CD8-positive, alpha-beta memory T cell (primary cell): ENCODE results near the gene RPA1. TPM values are rescaled to one million over a fixed set of nuclear protein-coding genes. Genes with fewer than 3 reads are reported as not detected.
A peak's percentile ranks its signal among the peaks of the same experiment; 100 is the strongest.

Experiments
- CTCF ChIA-PET: fragments of 350-600 bp; sonication (Branson Sonifier 250); formaldehyde crosslinking; loops from one replicate; lab custom pipeline; 2021; ENCODE audit warnings: antibody characterized with exemption; lab: Charles Lee
- POLR2A ChIA-PET: fragments of 350-600 bp; sonication (Branson Sonifier 250); formaldehyde crosslinking; loops from one replicate; lab custom pipeline; 2021; ENCODE audit warnings: antibody characterized with exemption; lab: Charles Lee
- DNase-seq, 5 donors: peaks; one replicate each; pipeline versions ENCODE4 v3.0.0 to v3.0.0-alpha.2; 2020 to 2022; ENCODE audit warnings: mixed read lengths in 1 of 5
- H3K27ac ChIP-seq: one replicate; pipeline ENCODE4 v1.7.0; 2013; ENCODE audit warnings: low read depth, mild to moderate bottlenecking, low read length, moderate library complexity
- H3K27me3 ChIP-seq: 2 replicates; pipeline ENCODE4 v1.7.0; 2013; ENCODE audit warnings: low read length, mild to moderate bottlenecking; ENCODE audit not compliant: insufficient read depth, poor library complexity, severe bottlenecking
- H3K36me3 ChIP-seq: 2 replicates; pipeline ENCODE4 v1.7.0; 2013; ENCODE audit warnings: mild to moderate bottlenecking, low read length, moderate library complexity; ENCODE audit not compliant: insufficient read depth
- H3K4me1 ChIP-seq: 2 replicates; pipeline ENCODE4 v1.7.0; 2013; ENCODE audit warnings: mild to moderate bottlenecking, low read length, moderate library complexity; ENCODE audit not compliant: insufficient read depth
- H3K4me3 ChIP-seq: 2 replicates; pipeline ENCODE4 v1.7.0; 2013; ENCODE audit warnings: mild to moderate bottlenecking, low read length
- H3K9me3 ChIP-seq: 2 replicates; pipeline ENCODE4 v1.7.0; 2013; ENCODE audit warnings: mild to moderate bottlenecking, low read length
- H3K27ac Mint-ChIP-seq, 8 donors: one replicate each; pipeline ENCODE4 v1.8.0; 2020 to 2021; ENCODE audit warnings: mixed read lengths in 8 of 8, mild to moderate bottlenecking in 6 of 8, inconsistent platforms in 3 of 8, moderate library complexity in 3 of 8
- H3K27me3 Mint-ChIP-seq, 2 donors: one replicate each; pipeline ENCODE4 v1.8.0; 2020 to 2021; ENCODE audit warnings: mixed read lengths in 2 of 2, mild to moderate bottlenecking in 1 of 2, moderate library complexity in 1 of 2
- H3K36me3 Mint-ChIP-seq, 3 donors: one replicate each; pipeline ENCODE4 v1.8.0; 2020 to 2021; ENCODE audit warnings: mixed read lengths in 3 of 3, inconsistent platforms in 1 of 3, mild to moderate bottlenecking in 1 of 3
- H3K4me1 Mint-ChIP-seq, 3 donors: one replicate each; pipeline ENCODE4 v1.8.0; 2020 to 2021; ENCODE audit warnings: mixed read lengths in 3 of 3, inconsistent platforms in 1 of 3, mild to moderate bottlenecking in 1 of 3
- H3K4me3 Mint-ChIP-seq, 7 donors: one replicate each; pipeline ENCODE4 v1.8.0; 2020 to 2021; ENCODE audit warnings: mixed read lengths in 7 of 7, mild to moderate bottlenecking in 6 of 7, moderate library complexity in 4 of 7, inconsistent platforms in 2 of 7
- H3K9me3 Mint-ChIP-seq, 5 donors: one replicate each; pipeline ENCODE4 v1.8.0; 2020 to 2022; ENCODE audit warnings: mixed read lengths in 5 of 5, mild to moderate bottlenecking in 3 of 5, moderate library complexity in 2 of 5, inconsistent platforms in 1 of 5
- polyA plus RNA-seq: library from polyadenylated mRNA; unstranded; fragments of 300-500 nt; fragmentation: Illumina TruSeq; gene quantifications from one replicate; pipeline ENCODE4 v1.2.3, GENCODE V29; 2021
- total RNA-seq, 2 experiments: library from RNA; stranded (reverse); gene quantifications; one replicate each; pipeline ENCODE4 v1.2.3, GENCODE V29; 2021

The RPA1 gene
- total and polyA plus RNA-seq, 3 experiments from 2014 or later: 92.3 to 192 (median 168) TPM

- CTCF ChIA-PET: no interaction called here
- H3K9me3 Mint-ChIP-seq: no peaks in the 10 kb centered on the region
- H3K4me3 Mint-ChIP-seq: no peak overlapping the region
- H3K27ac Mint-ChIP-seq: no peak overlapping the region
- DNase-seq: no peak
- Histone ChIP-seq H3K36me3 (no peaks in the 10 kb centered on the region), H3K27ac (no peak overlapping the region), H3K9me3 (no peaks in the 10 kb centered on the region), H3K27me3 (no peaks in the 10 kb centered on the region), H3K4me3 (no peak overlapping the region), H3K4me1 (no peaks in the 10 kb centered on the region)
- no peaks in the 10 kb centered on the region for H3K4me1 Mint-ChIP-seq
- POLR2A ChIA-PET: no interaction called here
- no peaks in the 10 kb centered on the region for H3K36me3 Mint-ChIP-seq
- peaks cover 0 to 1% of the 10 kb centered on the region in 2 donors for H3K27me3 Mint-ChIP-seq
These were observed 111.0 kb downstream of the RPA1 start for GRCh38 chr17:1940810-1941185.

DNA sequence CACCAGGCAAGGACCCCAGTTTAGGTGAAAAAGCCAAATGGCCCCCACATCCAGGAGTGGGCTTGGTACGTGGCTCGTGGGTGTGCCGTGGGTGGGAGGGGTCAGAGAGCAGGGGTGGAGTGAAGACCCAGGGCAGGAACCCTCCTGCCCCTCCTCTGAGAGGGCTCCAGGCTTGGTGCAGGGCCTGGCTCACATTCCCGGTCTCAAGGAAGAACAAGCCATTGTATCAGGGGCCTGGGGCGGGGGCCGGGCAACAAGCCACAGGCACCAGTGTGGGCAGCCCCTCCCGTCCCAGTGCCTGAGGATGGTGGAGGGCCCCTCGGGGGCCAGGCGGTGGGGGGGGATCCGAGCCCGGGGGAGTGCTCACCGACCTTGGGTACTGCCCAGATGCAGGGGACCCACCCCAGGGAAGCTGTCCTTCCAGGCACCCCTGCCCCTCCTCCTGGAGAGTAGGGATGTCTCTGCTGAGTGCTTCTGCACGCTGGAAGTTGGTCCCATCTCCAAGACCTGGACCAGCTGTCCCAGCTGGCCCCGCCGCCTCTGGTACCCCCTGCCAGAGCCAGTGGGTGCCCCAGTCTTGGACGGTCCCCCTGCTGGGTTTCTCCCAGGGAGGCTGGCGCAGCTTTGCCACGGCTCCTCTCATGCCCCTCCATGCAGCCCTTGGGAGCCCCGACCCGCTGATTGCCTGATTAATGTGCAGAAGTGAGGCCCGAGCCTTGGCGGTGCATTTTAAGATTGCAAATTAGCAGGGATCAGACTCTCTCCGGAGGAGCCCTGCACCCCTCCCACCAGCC, 111.7 kb downstream of the RPA1 start:
- POLR2A ChIA-PET: no interaction called here
- Histone ChIP-seq H3K27ac (no peak overlapping the region), H3K36me3 (no peaks in the 10 kb centered on the region), H3K4me1 (no peaks in the 10 kb centered on the region), H3K4me3 (no peak overlapping the region), H3K9me3 (no peaks in the 10 kb centered on the region), H3K27me3 (no peaks in the 10 kb centered on the region)
- H3K4me1 Mint-ChIP-seq: no peaks in the 10 kb centered on the region
- no peaks in the 10 kb centered on the region for H3K9me3 Mint-ChIP-seq
- no peaks in the 10 kb centered on the region for H3K36me3 Mint-ChIP-seq
- no peak overlapping the region for H3K4me3 Mint-ChIP-seq
- CTCF ChIA-PET: no interaction called here
- no peak overlapping the region for H3K27ac Mint-ChIP-seq
- peaks cover 0 to 1% of the 10 kb centered on the region in 2 donors for H3K27me3 Mint-ChIP-seq
- no peak for DNase-seq

DNA sequence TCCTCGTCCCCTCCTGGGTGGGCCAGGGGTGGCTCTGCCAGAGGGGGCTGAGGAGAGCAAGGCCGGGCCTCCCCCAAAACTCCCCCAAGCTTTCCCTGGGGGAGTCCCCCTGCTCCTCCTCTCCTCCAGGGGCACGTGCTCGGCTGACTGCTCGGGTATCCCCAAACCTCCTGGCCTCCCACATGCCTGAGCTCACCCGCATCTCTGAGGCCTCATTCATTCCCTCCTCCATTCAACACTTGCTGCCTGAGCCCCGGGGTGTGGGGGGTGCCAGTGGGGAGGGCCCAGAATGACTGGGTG, 112.2 kb downstream of the RPA1 start:
- H3K4me3 Mint-ChIP-seq: no peak overlapping the region
- peaks cover 0 to 1% of the 10 kb centered on the region in 2 donors for H3K27me3 Mint-ChIP-seq
- no peak overlapping the region for H3K27ac ChIP-seq
- no peaks in the 10 kb centered on the region for H3K36me3 Mint-ChIP-seq
- no peaks in the 10 kb centered on the region for H3K27me3 ChIP-seq
- ChIA-PET CTCF (no interaction called here), POLR2A (interaction anchor here (0.6 kb wide), 1 partner anchor 103 kb away, joined by 3 read pairs; no protein-coding TSS in a partner anchor)
- H3K4me1 Mint-ChIP-seq: no peaks in the 10 kb centered on the region
- H3K4me3 ChIP-seq: no peak overlapping the region
- no peaks in the 10 kb centered on the region for H3K9me3 Mint-ChIP-seq
- H3K36me3 ChIP-seq: no peaks in the 10 kb centered on the region
- H3K9me3 ChIP-seq: no peaks in the 10 kb centered on the region
- DNase-seq: no peak
- no peaks in the 10 kb centered on the region for H3K4me1 ChIP-seq
- no peak overlapping the region for H3K27ac Mint-ChIP-seq

GRCh38 chr17:1942666-1943435, 113.0 kb downstream of the RPA1 start:
- no peak for DNase-seq
- no peak overlapping the region for H3K27ac ChIP-seq
- Mint-ChIP-seq H3K4me1 (no peaks in the 10 kb centered on the region), H3K4me3 (no peak overlapping the region), H3K27me3 (peaks cover 0 to 1% of the 10 kb centered on the region in 2 donors), H3K9me3 (no peaks in the 10 kb centered on the region), H3K27ac (no peak overlapping the region), H3K36me3 (no peaks in the 10 kb centered on the region)
- POLR2A ChIA-PET: interaction anchor here (0.6 kb wide), 1 partner anchor 104 kb away, joined by 3 read pairs; no protein-coding TSS in a partner anchor
- CTCF ChIA-PET: no interaction called here
- H3K27me3 ChIP-seq: no peaks in the 10 kb centered on the region
- no peaks in the 10 kb centered on the region for H3K4me1 ChIP-seq
- no peaks in the 10 kb centered on the region for H3K9me3 ChIP-seq
- no peaks in the 10 kb centered on the region for H3K36me3 ChIP-seq
- no peak overlapping the region for H3K4me3 ChIP-seq

DNA sequence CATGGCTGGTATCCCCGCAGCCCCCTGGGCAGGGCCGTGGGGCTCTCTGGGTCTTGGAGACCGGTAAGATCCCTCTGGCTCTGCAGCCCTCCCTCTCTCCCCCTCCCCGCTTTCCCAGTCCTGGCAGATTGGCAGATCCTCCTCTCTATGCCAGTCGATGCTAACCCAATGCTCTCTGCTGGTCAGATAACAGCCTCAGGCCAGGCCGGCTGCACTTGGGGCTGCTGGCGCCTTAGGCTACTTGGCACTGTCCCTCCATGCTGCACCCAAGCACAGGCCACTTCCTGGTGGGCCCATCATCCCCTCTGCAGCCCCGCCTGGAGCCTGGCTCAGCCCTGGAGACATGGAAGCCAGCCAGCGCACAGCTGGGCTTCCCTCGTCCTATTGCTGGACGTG, 113.6 kb downstream of the RPA1 start:
- Mint-ChIP-seq H3K36me3 (no peaks in the 10 kb centered on the region), H3K27ac (peak overlapping the region in 1 of 8 donors; percentile 42), H3K27me3 (peaks cover 0 to 1% of the 10 kb centered on the region in 2 donors), H3K4me1 (no peaks in the 10 kb centered on the region), H3K9me3 (no peaks in the 10 kb centered on the region), H3K4me3 (no peak overlapping the region)
- Histone ChIP-seq H3K27me3 (no peaks in the 10 kb centered on the region), H3K27ac (no peak overlapping the region), H3K36me3 (no peaks in the 10 kb centered on the region), H3K4me3 (no peak overlapping the region), H3K4me1 (no peaks in the 10 kb centered on the region), H3K9me3 (no peaks in the 10 kb centered on the region)
- ChIA-PET CTCF (no interaction called here), POLR2A (no interaction called here)
- no peak for DNase-seq

GRCh38 chr17:1945621-1946020, 115.8 kb downstream of the RPA1 start:
- ChIA-PET CTCF (no interaction called here), POLR2A (no interaction called here)
- no peaks in the 10 kb centered on the region for H3K4me1 ChIP-seq
- H3K9me3 Mint-ChIP-seq: no peaks in the 10 kb centered on the region
- no peaks in the 10 kb centered on the region for H3K27me3 ChIP-seq
- H3K4me1 Mint-ChIP-seq: no peaks in the 10 kb centered on the region
- no peaks in the 10 kb centered on the region for H3K36me3 ChIP-seq
- DNase-seq: no peak
- H3K27ac Mint-ChIP-seq: peak overlapping the region in 1 of 8 donors; percentile 82
- H3K9me3 ChIP-seq: no peaks in the 10 kb centered on the region
- no peak overlapping the region for H3K4me3 Mint-ChIP-seq
- no peak overlapping the region for H3K27ac ChIP-seq
- H3K4me3 ChIP-seq: no peak overlapping the region
- H3K36me3 Mint-ChIP-seq: no peaks in the 10 kb centered on the region
- peaks cover 0 to 3% of the 10 kb centered on the region in 2 donors for H3K27me3 Mint-ChIP-seq

- Histone ChIP-seq H3K27ac (no peak overlapping the region), H3K4me1 (no peaks in the 10 kb centered on the region), H3K27me3 (no peaks in the 10 kb centered on the region), H3K9me3 (no peaks in the 10 kb centered on the region), H3K4me3 (no peak overlapping the region), H3K36me3 (no peaks in the 10 kb centered on the region)
- Mint-ChIP-seq H3K27ac (no peak overlapping the region), H3K27me3 (peaks cover 0 to 3% of the 10 kb centered on the region in 2 donors), H3K9me3 (no peaks in the 10 kb centered on the region), H3K4me3 (no peak overlapping the region), H3K36me3 (no peaks in the 10 kb centered on the region), H3K4me1 (no peaks in the 10 kb centered on the region)
- POLR2A ChIA-PET: no interaction called here
- CTCF ChIA-PET: no interaction called here
- no peak for DNase-seq
These were observed 116.5 kb downstream of the RPA1 start for GRCh38 chr17:1946021-1946932.
